Measurements from ENCODE around the gene PDSS2. TPM values are rescaled to one million over a fixed set of nuclear protein-coding genes. Genes with fewer than 3 reads are reported as not detected.

The PDSS2 gene
- total RNA-seq, 1 donor from 2014 or later = 19.3 TPM

DNA sequence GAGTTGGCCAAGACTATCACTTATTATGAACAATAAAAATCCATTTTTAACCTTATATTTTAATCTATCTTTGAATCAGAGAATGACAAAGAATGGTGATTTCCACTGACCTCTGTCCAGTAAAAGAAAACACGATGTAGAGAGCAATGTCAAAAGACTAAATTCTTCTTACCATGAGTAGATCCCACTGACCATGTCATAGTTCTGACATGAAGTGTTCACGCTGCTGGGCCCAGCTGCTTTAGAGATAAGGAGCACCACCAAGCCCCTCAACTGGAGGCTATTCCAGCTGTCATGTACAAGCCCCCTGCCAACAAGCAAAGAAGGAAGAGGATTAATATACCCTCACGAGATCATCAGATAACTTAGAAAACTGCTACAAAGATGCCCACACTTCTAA, 125.3 kb downstream of the PDSS2 start:
- Mint-ChIP-seq H3K27me3 (no peaks in the 10 kb centered on the region), H3K36me3 (ENCODE audit: low read depth) (peaks cover 9% of the 10 kb centered on the region), H3K4me1 (peaks cover 18% of the 10 kb centered on the region), H3K4me3 (no peak overlapping the region), H3K27ac (no peak overlapping the region), H3K9me3 (no peaks in the 10 kb centered on the region)
- ATAC-seq (ENCODE audit: low read depth) (no peak), DNase-seq (no peak)
- CTCF ChIA-PET = no interaction called here
- intact Hi-C loops (cut with micrococcal nuclease) = loop anchor here (5.0 kb wide), 1 partner anchor 323 kb away; no protein-coding TSS in a partner anchor
- TF ChIP-seq, protein P1, sequence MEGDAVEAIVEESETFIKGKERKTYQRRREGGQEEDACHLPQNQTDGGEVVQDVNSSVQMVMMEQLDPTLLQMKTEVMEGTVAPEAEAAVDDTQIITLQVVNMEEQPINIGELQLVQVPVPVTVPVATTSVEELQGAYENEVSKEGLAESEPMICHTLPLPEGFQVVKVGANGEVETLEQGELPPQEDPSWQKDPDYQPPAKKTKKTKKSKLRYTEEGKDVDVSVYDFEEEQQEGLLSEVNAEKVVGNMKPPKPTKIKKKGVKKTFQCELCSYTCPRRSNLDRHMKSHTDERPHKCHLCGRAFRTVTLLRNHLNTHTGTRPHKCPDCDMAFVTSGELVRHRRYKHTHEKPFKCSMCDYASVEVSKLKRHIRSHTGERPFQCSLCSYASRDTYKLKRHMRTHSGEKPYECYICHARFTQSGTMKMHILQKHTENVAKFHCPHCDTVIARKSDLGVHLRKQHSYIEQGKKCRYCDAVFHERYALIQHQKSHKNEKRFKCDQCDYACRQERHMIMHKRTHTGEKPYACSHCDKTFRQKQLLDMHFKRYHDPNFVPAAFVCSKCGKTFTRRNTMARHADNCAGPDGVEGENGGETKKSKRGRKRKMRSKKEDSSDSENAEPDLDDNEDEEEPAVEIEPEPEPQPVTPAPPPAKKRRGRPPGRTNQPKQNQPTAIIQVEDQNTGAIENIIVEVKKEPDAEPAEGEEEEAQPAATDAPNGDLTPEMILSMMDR (IDR thresholded peaks at IDR 0.05) = no peak
- POLR2A ChIA-PET = interaction anchor here (0.6 kb wide), 1 partner anchor 36 kb away, joined by 3 read pairs; no protein-coding TSS in a partner anchor

DNA sequence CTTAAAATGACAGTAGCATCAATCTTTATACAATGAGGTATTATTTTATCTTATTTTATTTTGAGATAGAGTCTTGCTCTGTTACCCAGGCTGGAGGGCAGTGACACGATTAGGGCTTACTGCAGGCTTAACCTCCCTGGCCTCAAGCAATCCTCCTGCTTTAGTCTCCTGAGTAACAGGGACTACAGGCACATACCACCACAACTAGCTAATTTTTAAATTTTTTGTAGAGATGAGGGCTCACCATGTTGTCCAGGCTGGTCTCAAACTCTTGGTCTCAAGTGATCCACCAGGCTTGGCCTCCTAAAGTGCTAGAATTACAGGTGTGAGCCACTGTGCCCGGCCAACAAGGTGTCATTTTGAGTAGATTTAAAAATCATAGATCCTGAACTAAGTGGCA, 125.9 kb downstream of the PDSS2 start:
- no peaks in the 10 kb centered on the region for H3K9me3 Mint-ChIP-seq
- ATAC-seq (ENCODE audit: low read depth) (no peak), DNase-seq (no peak)
- TF ChIP-seq, protein P1 (IDR thresholded peaks at IDR 0.05) = no peak
- H3K36me3 Mint-ChIP-seq (ENCODE audit: low read depth) = peaks cover 9% of the 10 kb centered on the region
- no peak overlapping the region for H3K4me3 Mint-ChIP-seq
- H3K27me3 Mint-ChIP-seq = no peaks in the 10 kb centered on the region
- POLR2A ChIA-PET = no interaction called here
- H3K4me1 Mint-ChIP-seq = peaks cover 18% of the 10 kb centered on the region
- H3K27ac Mint-ChIP-seq = no peak overlapping the region
- CTCF ChIA-PET = no interaction called here
- intact Hi-C loops (cut with micrococcal nuclease) = loop anchor here (5.0 kb wide), 1 partner anchor 324 kb away; no protein-coding TSS in a partner anchor

DNA sequence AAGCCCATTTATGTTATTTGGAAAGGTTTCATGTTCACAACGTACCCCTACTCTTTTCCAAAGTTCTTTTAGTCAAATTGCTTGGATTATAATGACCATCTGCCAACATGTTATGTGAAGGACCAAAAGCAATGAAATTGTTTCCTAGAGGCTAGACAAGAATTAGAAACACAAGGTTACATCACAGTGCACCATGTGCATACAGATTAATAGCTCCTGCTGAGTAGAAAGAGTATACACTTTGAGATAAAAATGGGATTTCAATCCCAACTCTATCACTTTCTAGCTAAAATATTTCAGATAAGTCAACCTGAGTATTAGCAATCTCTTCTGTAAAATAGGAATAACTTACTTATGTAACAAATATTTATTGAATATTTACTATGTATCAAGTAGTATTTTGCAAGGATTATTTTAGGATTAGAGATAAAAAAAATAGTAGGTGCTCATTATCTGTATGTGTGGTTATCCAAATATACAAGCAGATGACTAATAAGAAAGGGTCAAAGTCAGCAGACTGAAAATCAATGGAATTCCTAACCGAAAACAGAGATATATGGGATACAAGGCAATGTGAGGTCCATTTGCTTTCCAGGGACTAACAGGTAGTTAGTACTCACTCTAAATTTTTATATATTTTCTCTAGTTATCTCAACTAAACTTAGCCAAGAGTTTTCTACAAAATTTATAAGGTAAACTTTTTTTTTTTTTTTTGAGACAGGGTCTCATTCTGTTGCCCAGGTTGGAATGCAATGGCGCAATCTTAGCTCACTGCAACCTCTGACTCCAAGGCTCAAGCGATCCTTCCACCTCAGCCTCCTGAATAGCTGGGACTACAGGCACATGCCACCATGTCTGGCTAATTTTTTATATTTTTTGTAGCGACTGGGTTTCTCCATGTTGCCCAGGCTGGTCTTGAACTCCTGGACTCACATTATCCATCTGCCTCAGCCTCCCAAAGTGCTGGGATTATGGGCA, 127.7 kb downstream of the PDSS2 start:
- ATAC-seq (ENCODE audit: low read depth) (no peak), DNase-seq (no peak)
- Mint-ChIP-seq H3K27me3 (no peaks in the 10 kb centered on the region), H3K4me3 (no peak overlapping the region), H3K27ac (no peak overlapping the region), H3K4me1 (peaks cover 18% of the 10 kb centered on the region), H3K36me3 (ENCODE audit: low read depth) (peaks cover 11% of the 10 kb centered on the region), H3K9me3 (no peaks in the 10 kb centered on the region)
- TF ChIP-seq, protein P1 (IDR thresholded peaks at IDR 0.05) = no peak
- ChIA-PET CTCF (interaction anchor here (4.8 kb wide), 1 partner anchor 13 kb away, joined by 30 read pairs; no protein-coding TSS in a partner anchor), POLR2A (interaction anchor here (0.6 to 3.3 kb wide), 2 partner anchors 16 to 127 kb away, joined by 3 to 14 read pairs; partner anchors contain the start of gene PDSS2)
- intact Hi-C loops (cut with micrococcal nuclease) = loop anchor here (2.0 to 5.0 kb wide), 2 partner anchors 13 to 326 kb away; no protein-coding TSS in a partner anchor

DNA sequence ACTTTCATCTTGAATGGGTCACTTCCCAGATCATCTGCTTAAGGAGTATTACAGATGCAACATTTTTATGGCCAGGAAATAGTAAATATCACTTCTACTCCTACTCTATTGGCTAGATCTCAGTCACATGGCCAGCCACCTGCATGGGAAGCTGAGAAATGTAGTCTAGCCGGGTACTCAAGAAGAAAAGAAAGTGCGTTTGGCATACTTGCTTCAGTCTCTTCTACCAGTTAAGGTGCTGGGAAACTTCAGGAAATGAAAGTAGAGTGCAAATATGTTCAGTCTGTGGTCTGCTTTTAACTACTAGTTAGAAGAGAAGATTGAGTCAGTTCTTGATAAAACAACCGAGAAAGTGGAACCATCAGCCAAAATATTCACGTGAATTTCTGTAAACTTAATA, 129.2 kb downstream of the PDSS2 start:
- CTCF ChIA-PET = interaction anchor here (4.8 kb wide), 1 partner anchor 11 kb away, joined by 30 read pairs; no protein-coding TSS in a partner anchor
- peaks cover 11% of the 10 kb centered on the region for H3K36me3 Mint-ChIP-seq (ENCODE audit: low read depth)
- POLR2A ChIA-PET = interaction anchor here (0.5 to 3.3 kb wide), 2 partner anchors 129 to 327 kb away, joined by 3 to 14 read pairs; partner anchors contain the start of gene PDSS2
- intact Hi-C loops (cut with micrococcal nuclease) = loop anchor here (1.0 to 5.0 kb wide), 3 partner anchors 15 to 327 kb away; partner anchors contain the start of gene PDSS2
- DNase-seq (no peak), ATAC-seq (ENCODE audit: low read depth) (peak; percentile 94)
- TF ChIP-seq, protein P1 (IDR thresholded peaks at IDR 0.05) = no peak
- peak overlapping the region; percentile 25 for H3K4me3 Mint-ChIP-seq
- no peaks in the 10 kb centered on the region for H3K9me3 Mint-ChIP-seq
- no peaks in the 10 kb centered on the region for H3K27me3 Mint-ChIP-seq
- peaks cover 18% of the 10 kb centered on the region for H3K4me1 Mint-ChIP-seq
- H3K27ac Mint-ChIP-seq = peak overlapping the region; percentile 41

All from activated B cell treated with CpG ODN at 0.5 μM for 24 hours (primary cell).